Measurements from ENCODE around the gene DSPP.

DSPP gene

GRCh38 chr4:87624698-87625097 lies 16.4 kb downstream of the DSPP start:
- no peak overlapping the region for H3K9ac ChIP-seq (ENCODE audit: low read length in 2 of 2)
- no peak overlapping the region for H3K27ac ChIP-seq (ENCODE audit: low read length)

GRCh38 chr4:87631668-87632067 lies 23.3 kb downstream of the DSPP start:
- H3K4me1 ChIP-seq (ENCODE audit: control insufficient read depth, insufficient read depth, low read length) = no peaks in the 10 kb centered on the region
- H3K9me3 ChIP-seq (ENCODE audit: control insufficient read depth in 2 of 2, low read length in 2 of 2) = no peaks in the 10 kb centered on the region
- no peaks in the 10 kb centered on the region for H3K36me3 ChIP-seq (ENCODE audit: control insufficient read depth in 2 of 2, insufficient read depth in 2 of 2, low read length in 2 of 2)
- H3K9ac ChIP-seq (ENCODE audit: low read length in 2 of 2) = no peak overlapping the region
- no peak overlapping the region for H3K4me3 ChIP-seq (ENCODE audit: low read length in 2 of 2)
- no peak overlapping the region for H3K27ac ChIP-seq (ENCODE audit: low read length)
- H3K27me3 ChIP-seq (ENCODE audit: control insufficient read depth in 1 of 2, insufficient read depth in 2 of 2, low read length in 2 of 2) = no peaks in the 10 kb centered on the region

More at GRCh38 chr4:87624698-87625097, 16.4 kb downstream of the DSPP start:
- Histone ChIP-seq H3K9me3 (ENCODE audit: control insufficient read depth in 2 of 2, low read length in 2 of 2) (no peaks in the 10 kb centered on the region), H3K36me3 (ENCODE audit: control insufficient read depth in 2 of 2, insufficient read depth in 2 of 2, low read length in 2 of 2) (no peaks in the 10 kb centered on the region), H3K27me3 (ENCODE audit: control insufficient read depth in 1 of 2, insufficient read depth in 2 of 2, low read length in 2 of 2) (no peaks in the 10 kb centered on the region), H3K4me1 (ENCODE audit: control insufficient read depth, insufficient read depth, low read length) (no peaks in the 10 kb centered on the region), H3K4me3 (ENCODE audit: low read length in 2 of 2) (no peak overlapping the region)

- Histone ChIP-seq H3K27ac (ENCODE audit: low read length) (no peak overlapping the region), H3K4me1 (ENCODE audit: control insufficient read depth, insufficient read depth, low read length) (no peaks in the 10 kb centered on the region), H3K9ac (ENCODE audit: low read length in 2 of 2) (no peak overlapping the region)
Observed at GRCh38 chr4:87632469-87632868, 24.1 kb downstream of the DSPP start.

GRCh38 chr4:87633243-87633642 lies 24.9 kb downstream of the DSPP start:
- no peaks in the 10 kb centered on the region for H3K27me3 ChIP-seq (ENCODE audit: control insufficient read depth in 1 of 2, insufficient read depth in 2 of 2, low read length in 2 of 2)
- H3K9ac ChIP-seq (ENCODE audit: low read length in 2 of 2) = no peak overlapping the region
- no peak overlapping the region for H3K27ac ChIP-seq (ENCODE audit: low read length)
- H3K9me3 ChIP-seq (ENCODE audit: control insufficient read depth in 2 of 2, low read length in 2 of 2) = no peaks in the 10 kb centered on the region
- no peak overlapping the region for H3K4me3 ChIP-seq (ENCODE audit: low read length in 2 of 2)
- H3K4me1 ChIP-seq (ENCODE audit: control insufficient read depth, insufficient read depth, low read length) = no peaks in the 10 kb centered on the region
- H3K36me3 ChIP-seq (ENCODE audit: control insufficient read depth in 2 of 2, insufficient read depth in 2 of 2, low read length in 2 of 2) = no peaks in the 10 kb centered on the region

More at GRCh38 chr4:87632469-87632868, 24.1 kb downstream of the DSPP start:
- no peak overlapping the region for H3K4me3 ChIP-seq (ENCODE audit: low read length in 2 of 2)
- H3K36me3 ChIP-seq (ENCODE audit: control insufficient read depth in 2 of 2, insufficient read depth in 2 of 2, low read length in 2 of 2) = no peaks in the 10 kb centered on the region
- no peaks in the 10 kb centered on the region for H3K9me3 ChIP-seq (ENCODE audit: control insufficient read depth in 2 of 2, low read length in 2 of 2)
- no peaks in the 10 kb centered on the region for H3K27me3 ChIP-seq (ENCODE audit: control insufficient read depth in 1 of 2, insufficient read depth in 2 of 2, low read length in 2 of 2)

DNA sequence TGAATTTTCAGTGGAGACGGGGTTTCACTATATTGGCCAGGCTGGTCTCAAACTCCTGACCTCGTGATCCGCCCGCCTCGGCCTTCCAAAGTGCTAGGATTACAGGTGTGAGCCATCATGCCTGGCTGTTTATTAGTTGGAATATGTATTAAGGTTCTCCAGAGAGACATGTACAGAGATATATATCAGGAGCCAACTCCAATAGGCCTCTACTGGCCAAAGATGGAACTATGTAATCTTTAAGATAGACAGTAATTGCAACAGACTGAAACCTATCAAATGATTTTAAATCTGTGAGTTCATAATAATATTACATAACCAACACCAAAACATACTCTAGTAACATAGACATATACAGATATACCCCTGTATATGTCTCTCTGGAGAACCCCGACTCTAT lies 36.0 kb downstream of the DSPP start:
- Histone ChIP-seq H3K4me1 (ENCODE audit: control insufficient read depth, insufficient read depth, low read length) (no peaks in the 10 kb centered on the region), H3K27ac (ENCODE audit: low read length) (no peak overlapping the region), H3K9me3 (ENCODE audit: control insufficient read depth in 2 of 2, low read length in 2 of 2) (no peaks in the 10 kb centered on the region), H3K9ac (ENCODE audit: low read length in 2 of 2) (no peak overlapping the region), H3K27me3 (ENCODE audit: control insufficient read depth in 1 of 2, insufficient read depth in 2 of 2, low read length in 2 of 2) (no peaks in the 10 kb centered on the region), H3K36me3 (ENCODE audit: control insufficient read depth in 2 of 2, insufficient read depth in 2 of 2, low read length in 2 of 2) (no peaks in the 10 kb centered on the region), H3K4me3 (ENCODE audit: low read length in 2 of 2) (no peak overlapping the region)

- Histone ChIP-seq H3K27ac (ENCODE audit: low read length) (no peak within 1 kb of the TSS), H3K9me3 (ENCODE audit: control insufficient read depth in 2 of 2, low read length in 2 of 2) (no peaks in the 10 kb centered on the region), H3K36me3 (ENCODE audit: control insufficient read depth in 2 of 2, insufficient read depth in 2 of 2, low read length in 2 of 2) (no peaks in the 10 kb centered on the region), H3K9ac (ENCODE audit: low read length in 2 of 2) (no peak within 1 kb of the TSS), H3K27me3 (ENCODE audit: control insufficient read depth in 1 of 2, insufficient read depth in 2 of 2, low read length in 2 of 2) (no peaks in the 10 kb centered on the region), H3K4me1 (ENCODE audit: control insufficient read depth, insufficient read depth, low read length) (no peaks in the 10 kb centered on the region), H3K4me3 (ENCODE audit: low read length in 2 of 2) (no peak within 1 kb of the TSS)
Observed at GRCh38 chr4:87649980-87650379, 41.7 kb downstream of the DSPP start, which contains the start of gene DMP1. Gene DMP1, plus strand, starts transcription at chr4:87650280. Its CDS starts 6,213 bp downstream, at chr4:87656493.

- no peaks in the 10 kb centered on the region for H3K27me3 ChIP-seq (ENCODE audit: control insufficient read depth in 1 of 2, insufficient read depth in 2 of 2, low read length in 2 of 2)
- no peak overlapping the region for H3K27ac ChIP-seq (ENCODE audit: low read length)
- H3K36me3 ChIP-seq (ENCODE audit: control insufficient read depth in 2 of 2, insufficient read depth in 2 of 2, low read length in 2 of 2) = no peaks in the 10 kb centered on the region
- H3K4me1 ChIP-seq (ENCODE audit: control insufficient read depth, insufficient read depth, low read length) = no peaks in the 10 kb centered on the region
- H3K4me3 ChIP-seq (ENCODE audit: low read length in 2 of 2) = no peak overlapping the region
- no peak overlapping the region for H3K9ac ChIP-seq (ENCODE audit: low read length in 2 of 2)
- no peaks in the 10 kb centered on the region for H3K9me3 ChIP-seq (ENCODE audit: control insufficient read depth in 2 of 2, low read length in 2 of 2)
Observed at GRCh38 chr4:87650938-87651337, 42.6 kb downstream of the DSPP start.

GRCh38 chr4:87651941-87652340 lies 43.6 kb downstream of the DSPP start:
- Histone ChIP-seq H3K9ac (ENCODE audit: low read length in 2 of 2) (no peak overlapping the region), H3K9me3 (ENCODE audit: control insufficient read depth in 2 of 2, low read length in 2 of 2) (no peaks in the 10 kb centered on the region), H3K27me3 (ENCODE audit: control insufficient read depth in 1 of 2, insufficient read depth in 2 of 2, low read length in 2 of 2) (no peaks in the 10 kb centered on the region), H3K36me3 (ENCODE audit: control insufficient read depth in 2 of 2, insufficient read depth in 2 of 2, low read length in 2 of 2) (no peaks in the 10 kb centered on the region), H3K4me3 (ENCODE audit: low read length in 2 of 2) (no peak overlapping the region), H3K4me1 (ENCODE audit: control insufficient read depth, insufficient read depth, low read length) (no peaks in the 10 kb centered on the region), H3K27ac (ENCODE audit: low read length) (no peak overlapping the region)

- peaks cover 2% of the 10 kb centered on the region for H3K4me1 ChIP-seq (ENCODE audit: control insufficient read depth, insufficient read depth, low read length)
- H3K4me3 ChIP-seq (ENCODE audit: low read length in 2 of 2) = no peak overlapping the region
- no peak overlapping the region for H3K27ac ChIP-seq (ENCODE audit: low read length)
- no peak overlapping the region for H3K9ac ChIP-seq (ENCODE audit: low read length in 2 of 2)
- H3K36me3 ChIP-seq (ENCODE audit: control insufficient read depth in 2 of 2, insufficient read depth in 2 of 2, low read length in 2 of 2) = no peaks in the 10 kb centered on the region
- no peaks in the 10 kb centered on the region for H3K27me3 ChIP-seq (ENCODE audit: control insufficient read depth in 1 of 2, insufficient read depth in 2 of 2, low read length in 2 of 2)
- H3K9me3 ChIP-seq (ENCODE audit: control insufficient read depth in 2 of 2, low read length in 2 of 2) = no peaks in the 10 kb centered on the region
Observed at GRCh38 chr4:87654487-87655044, 46.2 kb downstream of the DSPP start.

GRCh38 chr4:87657525-87657924 lies 49.2 kb downstream of the DSPP start:
- H3K4me3 ChIP-seq (ENCODE audit: low read length in 2 of 2) = no peak overlapping the region
- no peak overlapping the region for H3K27ac ChIP-seq (ENCODE audit: low read length)
- H3K9ac ChIP-seq (ENCODE audit: low read length in 2 of 2) = no peak overlapping the region
- H3K36me3 ChIP-seq (ENCODE audit: control insufficient read depth in 2 of 2, insufficient read depth in 2 of 2, low read length in 2 of 2) = no peaks in the 10 kb centered on the region
- no peaks in the 10 kb centered on the region for H3K27me3 ChIP-seq (ENCODE audit: control insufficient read depth in 1 of 2, insufficient read depth in 2 of 2, low read length in 2 of 2)
- peaks cover 6% of the 10 kb centered on the region for H3K4me1 ChIP-seq (ENCODE audit: control insufficient read depth, insufficient read depth, low read length)
- no peaks in the 10 kb centered on the region for H3K9me3 ChIP-seq (ENCODE audit: control insufficient read depth in 2 of 2, low read length in 2 of 2)

DNA sequence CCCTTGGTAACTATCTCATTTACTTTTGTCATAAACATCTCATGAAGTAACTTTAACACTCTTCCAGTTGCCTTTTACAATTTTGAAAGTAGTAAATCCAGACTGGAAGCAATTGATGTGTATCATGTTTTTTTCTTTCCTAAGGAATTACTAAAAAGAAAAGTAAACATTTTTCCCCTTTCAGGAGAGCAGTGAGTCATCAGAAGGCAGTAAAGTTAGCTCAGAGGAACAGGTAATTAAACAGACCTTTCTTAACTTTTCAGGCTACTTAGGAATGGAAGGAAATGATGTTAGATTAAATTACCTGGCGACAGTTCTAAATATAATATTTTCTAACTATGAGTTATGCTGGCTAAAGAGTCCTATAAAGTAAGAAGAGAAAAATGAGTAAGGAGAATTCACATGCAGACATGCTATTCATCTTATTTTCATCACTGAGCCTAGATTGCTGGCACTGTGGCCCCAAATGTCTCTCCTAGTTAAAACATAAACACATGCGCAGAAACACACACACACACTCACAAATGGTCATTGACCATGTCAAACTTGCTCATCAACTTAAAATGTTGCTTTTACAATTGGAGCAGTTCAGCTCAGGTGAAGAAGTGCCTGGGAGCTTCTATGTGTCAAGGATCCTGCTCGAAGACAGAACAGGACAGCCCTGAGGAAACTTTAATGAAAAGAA lies 51.1 kb downstream of the DSPP start:
- no peak overlapping the region for H3K27ac ChIP-seq (ENCODE audit: low read length)

More for the DNA sequence above, 51.1 kb downstream of the DSPP start:
- no peaks in the 10 kb centered on the region for H3K36me3 ChIP-seq (ENCODE audit: control insufficient read depth in 2 of 2, insufficient read depth in 2 of 2, low read length in 2 of 2)
- H3K4me3 ChIP-seq (ENCODE audit: low read length in 2 of 2) = no peak overlapping the region
- no peaks in the 10 kb centered on the region for H3K27me3 ChIP-seq (ENCODE audit: control insufficient read depth in 1 of 2, insufficient read depth in 2 of 2, low read length in 2 of 2)
- peaks cover 6% of the 10 kb centered on the region for H3K4me1 ChIP-seq (ENCODE audit: control insufficient read depth, insufficient read depth, low read length)
- H3K9ac ChIP-seq (ENCODE audit: low read length in 2 of 2) = no peak overlapping the region
- no peaks in the 10 kb centered on the region for H3K9me3 ChIP-seq (ENCODE audit: control insufficient read depth in 2 of 2, low read length in 2 of 2)

Measured in stomach smooth muscle (tissue), 2 donors.